HepG2 (cell line): ENCODE results near the gene IQCN. TPM values are rescaled to one million over a fixed set of nuclear protein-coding genes. Genes with fewer than 3 reads are reported as not detected.

Experiments
- ATAC-seq: fragments of 200-7000 bp; cut with Tn5 transposase; 3 replicates; pipeline ENCODE4 v1.9.1; 2020; ENCODE audit warnings: mild to moderate bottlenecking, moderate library complexity
- BruUV-seq: library from RNA; stranded (reverse); fragments of 400-500 nt; replicated peaks from 2 replicates; lab custom pipeline; 2021; lab: Mats Ljungman, UMichigan
- CTCF ChIA-PET: fragments of 300-600 bp; formaldehyde crosslinking; extraction: SDS; loops from one replicate; lab custom pipeline; 2021; ENCODE audit warnings: low total read pairs, inconsistent platforms, low intra/inter-chr PET ratio; lab: Yijun Ruan, JAX
- POLR2A ChIA-PET: fragments of 350-600 bp; sonication (Branson Sonifier 250); formaldehyde crosslinking; loops from one replicate; lab custom pipeline; 2020; ENCODE audit warnings: antibody characterized with exemption, inconsistent platforms; lab: Yijun Ruan, JAX
- DNase-seq: peaks from one replicate; pipeline ENCODE4 v3.0.0-alpha.2; 2015; ENCODE audit warnings: low spot score
- FAIRE-seq: peaks from 3 replicates; lab custom pipeline; 2011; peaks lifted over from hg19 to GRCh38; lab: Jason Lieb, UNC
- H2AFZ ChIP-seq: one replicate; pipeline ENCODE4 v1.6.1; 2011; ENCODE audit warnings: low read length, inconsistent platforms
- H3K27ac ChIP-seq: fragments of 300-600 bp; 3 replicates; pipeline ENCODE4 v1.8.0; 2011; ENCODE audit warnings: mixed run types, mild to moderate bottlenecking, mixed read lengths, low read length, inconsistent platforms; ENCODE audit not compliant: insufficient read depth; ENCODE audit errors: extremely low read length
- H3K27me3 ChIP-seq, 2 experiments: fragments of 200-600 bp in 1 of 2; 2 replicates in 1 of 2; 3 replicates in 1 of 2; pipeline versions ENCODE4 v1.6.0 to v1.8.0; 2011; ENCODE audit warnings: low read length in 2 of 2, mild to moderate bottlenecking in 2 of 2, moderate library complexity in 2 of 2, inconsistent platforms in 1 of 2; ENCODE audit not compliant: insufficient read depth in 2 of 2, control insufficient read depth in 1 of 2
- H3K36me3 ChIP-seq, 2 experiments: fragments of 200-600 bp in 1 of 2; replicated peaks in 1 of 2; 2 replicates in 1 of 2; 3 replicates in 1 of 2; pipeline versions ENCODE4 v1.5.1 to v1.8.0; 2011; ENCODE audit warnings: low read length in 2 of 2, inconsistent platforms in 1 of 2; ENCODE audit not compliant: insufficient read depth in 2 of 2, control insufficient read depth in 1 of 2
- H3K4me1 ChIP-seq: 2 replicates; pipeline ENCODE4 v1.5.1; 2012; ENCODE audit warnings: low read length, inconsistent platforms; ENCODE audit not compliant: insufficient read depth
- H3K4me2 ChIP-seq: 2 replicates; pipeline ENCODE4 v1.6.0; 2011; ENCODE audit warnings: low read depth, low read length, inconsistent platforms
- H3K4me3 ChIP-seq, 3 experiments: fragments of 200-600 bp in 1 of 3; sonication (generic), shearing (Covaris generic) in 1 of 3; replicated peaks in 1 of 3; 2 replicates each; pipeline ENCODE4 v1.5.1; 2011 to 2016; ENCODE audit warnings: low read length in 3 of 3, inconsistent platforms in 2 of 3, low read depth in 2 of 3, mild to moderate bottlenecking in 2 of 3, control low read depth in 1 of 3, mixed read lengths in 1 of 3; ENCODE audit not compliant: insufficient read depth in 1 of 3
- H3K79me2 ChIP-seq: one replicate; pipeline ENCODE4 v1.6.1; 2011; ENCODE audit warnings: low read length, inconsistent platforms; ENCODE audit not compliant: insufficient read depth
- H3K9ac ChIP-seq: 2 replicates; pipeline ENCODE4 v1.6.0; 2011; ENCODE audit warnings: mild to moderate bottlenecking, low read depth, low read length, inconsistent platforms; ENCODE audit not compliant: insufficient read depth
- H3K9me3 ChIP-seq: 2 replicates; pipeline ENCODE4 v1.5.1; 2012; ENCODE audit warnings: mild to moderate bottlenecking, low read length
- H4K20me1 ChIP-seq: 2 replicates; pipeline ENCODE4 v1.6.0; 2011; ENCODE audit warnings: inconsistent platforms, mild to moderate bottlenecking, low read length, moderate library complexity; ENCODE audit not compliant: insufficient read depth
- AGO1 ChIP-seq: fragments of 200-400 bp; formaldehyde crosslinking; IDR thresholded peaks from 2 replicates; pipeline ENCODE4 v1.6.1; 2017; ENCODE audit warnings: mild to moderate bottlenecking, low read depth, low read length, moderate library complexity; ENCODE audit not compliant: poor library complexity, severe bottlenecking
- CSRNP2 ChIP-seq: sonication (generic); formaldehyde crosslinking; conservative IDR thresholded peaks from 2 replicates; pipeline ENCODE4 v1.8.0; 2022; ENCODE audit warnings: low read depth, missing genetic modification reagents
- HOXA7 ChIP-seq: sonication (generic); formaldehyde crosslinking; IDR thresholded peaks from 2 replicates; pipeline ENCODE4 v1.8.1; 2022; ENCODE audit warnings: mild to moderate bottlenecking, missing genetic modification reagents, moderate library complexity
- MNT ChIP-seq: fragments of 450-650 bp; IDR thresholded peaks from 2 replicates; pipeline ENCODE4 v1.6.1; 2016
- RBAK ChIP-seq: sonication (generic); formaldehyde crosslinking; IDR thresholded peaks from 2 replicates; pipeline ENCODE4 v1.5.1; 2020; ENCODE audit warnings: mild to moderate bottlenecking, missing genetic modification reagents
- RFXAP ChIP-seq: sonication (generic); formaldehyde crosslinking; IDR thresholded peaks from 2 replicates; pipeline ENCODE4 v1.4.0; 2020; ENCODE audit warnings: missing genetic modification reagents, borderline replicate concordance
- STAT5B ChIP-seq: sonication (generic); formaldehyde crosslinking; IDR thresholded peaks from 2 replicates; pipeline ENCODE4 v1.4.0; 2020; ENCODE audit warnings: missing genetic modification reagents
- TFAP4 ChIP-seq: sonication (generic); IDR thresholded peaks from 2 replicates; pipeline ENCODE4 v1.6.1; 2016; ENCODE audit warnings: low read depth, borderline replicate concordance
- ZNF205 ChIP-seq: IDR thresholded peaks from 2 replicates; pipeline ENCODE4 v1.6.1; 2018; ENCODE audit warnings: missing biosample characterization, missing genetic modification reagents
- ZNF33B ChIP-seq: sonication (generic); formaldehyde crosslinking; IDR thresholded peaks from 2 replicates; pipeline ENCODE4 v1.5.1; 2020; ENCODE audit warnings: mild to moderate bottlenecking, missing genetic modification reagents
- ZNF567 ChIP-seq: sonication (generic); formaldehyde crosslinking; IDR thresholded peaks from 2 replicates; pipeline ENCODE4 v1.8.1; 2023; ENCODE audit warnings: mild to moderate bottlenecking, missing genetic modification reagents, borderline replicate concordance
- ZNF749 ChIP-seq: sonication (generic); formaldehyde crosslinking; IDR thresholded peaks from 2 replicates; pipeline ENCODE4 v1.8.0; 2022; ENCODE audit warnings: mild to moderate bottlenecking, missing genetic modification reagents, moderate library complexity, borderline replicate concordance
- WGBS: methylation state at CpG from one replicate; pipeline ENCODE4 v1.1.6; 2017; ENCODE audit warnings: low lambda C conversion rate; 5-methylcytosine and 5-hydroxymethylcytosine counted together
- in situ Hi-C: cut with HindIII; loops from 2 replicates; pipeline ENCODE4 v1.10.0; 2017; ENCODE audit warnings: low pct_unique_long_range_greater_than_20kb; ENCODE audit not compliant: extremely low pct_ligation_motif_present
- intact Hi-C: fragments of 100-400 bp; cut with micrococcal nuclease; formaldehyde crosslinking; loops from one replicate; pipeline ENCODE4 v1.10.0; 2022; ENCODE audit not compliant: unreplicated experiment
- polyA plus RNA-seq, 8 experiments: library from polyadenylated mRNA; depleted of rRNA in 3 of 8; stranded (reverse) in 7 of 8; unstranded in 1 of 8; fragments of >200 nt; fragmentation: Illumina TruSeq in 4 of 8; extraction: Trizol in 4 of 8; gene quantifications; 2 replicates each; pipeline versions ENCODE4 v1.2.1 to v1.2.3, GENCODE V29; 2011 to 2016; ENCODE audit warnings: low read depth in 4 of 8, missing spikeins in 1 of 8, mixed read lengths in 1 of 8; ENCODE audit not compliant: insufficient read depth in 1 of 8
- total RNA-seq, 5 experiments: library from RNA; depleted of rRNA; stranded (reverse); fragments of >200 nt; fragmentation: Illumina TruSeq; extraction: Trizol; gene quantifications; 2 replicates each; pipeline ENCODE4 v1.2.3, GENCODE V29; 2016; ENCODE audit warnings: low read depth in 1 of 5
- TF ChIP-seq, protein P1 (sequence below): IDR thresholded peaks from 2 replicates; pipeline ENCODE4 v1.6.1; 2012; ENCODE audit warnings: inconsistent platforms

Gene IQCN
- total and polyA plus RNA-seq, 2 of the 13 experiments (the other 11 are each of a cell fraction or from before 2014, with no cell fraction given), result 0.04 to 0.18 TPM

DNA sequence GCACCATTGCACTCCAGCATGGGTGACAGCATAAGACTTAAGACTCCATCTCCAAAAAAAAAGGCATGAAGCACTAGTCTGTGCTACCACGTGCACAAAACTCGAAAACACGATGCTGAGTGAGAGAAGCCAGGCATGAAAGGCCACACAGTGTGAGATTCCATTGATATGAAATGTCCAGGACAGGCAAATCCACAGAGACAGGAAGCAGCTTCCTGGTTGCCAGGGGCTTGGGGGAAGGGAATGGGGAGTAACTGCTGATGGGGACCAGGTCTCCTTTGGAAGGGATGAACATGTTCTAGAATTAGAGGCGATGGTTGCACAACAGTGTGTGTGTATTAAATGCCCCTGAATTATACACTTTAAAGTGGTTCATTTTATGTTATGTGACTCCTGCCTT lies 23.1 kb upstream of the IQCN start:
- CTCF ChIA-PET, result no interaction called here
- H3K4me3 ChIP-seq, result no peak overlapping the region
- BruUV-seq, result no TSS peak
- POLR2A ChIA-PET, result interaction anchor here (1.3 kb wide), 1 partner anchor 15 kb away, joined by 4 read pairs; no protein-coding TSS in a partner anchor
- DNase-seq, result no peak
- no peaks in the 10 kb centered on the region for H3K9me3 ChIP-seq
- TF ChIP-seq MNT (peak; percentile 72), AGO1 (no peak)
- TF ChIP-seq, protein P1, sequence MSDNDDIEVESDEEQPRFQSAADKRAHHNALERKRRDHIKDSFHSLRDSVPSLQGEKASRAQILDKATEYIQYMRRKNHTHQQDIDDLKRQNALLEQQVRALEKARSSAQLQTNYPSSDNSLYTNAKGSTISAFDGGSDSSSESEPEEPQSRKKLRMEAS, result peak; percentile 13; the same call in 1 of the 2 replicates
- TF ChIP-seq, all 625 proteins: peak for 2
- Histone ChIP-seq H3K4me1 (peaks cover 63% of the 10 kb centered on the region), H3K79me2 (no peaks in the 10 kb centered on the region), H2AFZ (no peak overlapping the region), H3K27me3 (no peaks in the 10 kb centered on the region), H3K36me3 (no peaks in the 10 kb centered on the region), H3K4me2 (no peak overlapping the region), H4K20me1 (no peaks in the 10 kb centered on the region), H3K9ac (no peak overlapping the region), H3K27ac (no peak overlapping the region)
- no peak for ATAC-seq
- in situ Hi-C loops, result no loop called here
- intact Hi-C loops, result no loop called here
- 20% methylated on average over 4 of the region's 4 CpGs for WGBS
- FAIRE-seq, result no peak

DNA sequence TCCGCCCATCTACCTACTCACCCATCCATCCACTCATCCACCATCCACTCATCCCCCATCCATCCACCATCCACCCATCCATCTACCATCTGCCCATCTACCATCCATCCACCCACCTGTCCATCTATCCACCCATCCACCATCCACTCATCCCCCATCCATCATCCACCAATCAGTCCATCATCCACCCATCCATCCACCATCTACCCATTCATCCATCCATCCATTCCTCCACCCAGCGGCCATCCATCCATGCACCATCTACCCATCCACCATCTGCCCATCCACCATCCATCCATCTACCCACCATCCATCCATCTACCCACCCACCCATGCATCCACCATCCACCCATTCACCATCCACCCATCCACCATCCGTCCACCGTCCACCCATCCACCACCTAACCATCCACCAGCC lies 20.8 kb upstream of the IQCN start:
- ChIA-PET CTCF (no interaction called here), POLR2A (no interaction called here)
- FAIRE-seq, result no peak
- 27% methylated on average over 4 of the region's 4 CpGs for WGBS
- Histone ChIP-seq H3K4me3 (no peak overlapping the region), H3K9me3 (no peaks in the 10 kb centered on the region), H3K4me1 (peaks cover 68% of the 10 kb centered on the region), H3K79me2 (no peaks in the 10 kb centered on the region), H3K9ac (no peak overlapping the region), H3K27me3 (no peaks in the 10 kb centered on the region), H2AFZ (no peak overlapping the region), H4K20me1 (no peaks in the 10 kb centered on the region), H3K4me2 (no peak overlapping the region), H3K27ac (no peak overlapping the region), H3K36me3 (no peaks in the 10 kb centered on the region)
- ATAC-seq, result no peak
- DNase-seq, result no peak
- intact Hi-C loops, result no loop called here
- BruUV-seq, result no TSS peak
- in situ Hi-C loops, result no loop called here
- TF ChIP-seq ZNF33B (CRISPR knock-in tag) (no peak), CSRNP2 (CRISPR knock-in tag) (no peak), TFAP4 (no peak), RBAK (CRISPR knock-in tag) (no peak), RFXAP (CRISPR knock-in tag) (no peak), ZNF205 (no peak), HOXA7 (CRISPR knock-in tag) (no peak), ZNF749 (CRISPR knock-in tag) (no peak), STAT5B (CRISPR knock-in tag) (no peak), ZNF567 (CRISPR knock-in tag) (no peak)
